Sigmoid colon (tissue), 7 donors: Measurements from ENCODE around the gene NLRC3. TPM values are rescaled to one million over a fixed set of nuclear protein-coding genes. Genes with fewer than 3 reads are reported as not detected.

ENCODE experiments used
- DNase-seq: peaks from one replicate; pipeline ENCODE4 v3.0.0-alpha.2; 2019
- H3K27ac ChIP-seq, 4 donors: fragments of 200-600 bp; sonication (generic); one replicate each; pipeline ENCODE4 v1.5.1; 2016 to 2019; ENCODE audit warnings: mild to moderate bottlenecking in 1 of 4
- H3K27me3 ChIP-seq, 3 donors: fragments of 200-600 bp; sonication (generic); one replicate each; pipeline ENCODE4 v1.5.1; 2019; ENCODE audit warnings: mild to moderate bottlenecking in 1 of 3
- H3K36me3 ChIP-seq, 4 donors: fragments of 200-600 bp; sonication (generic); one replicate each; pipeline ENCODE4 v1.5.1; 2016 to 2019
- H3K4me1 ChIP-seq, 4 donors: fragments of 200-600 bp; sonication (generic); one replicate each; pipeline ENCODE4 v1.5.1; 2017 to 2019
- H3K4me3 ChIP-seq, 4 donors: fragments of 200-600 bp; sonication (generic); one replicate each; pipeline ENCODE4 v1.5.1; 2017 to 2019; ENCODE audit warnings: mild to moderate bottlenecking in 2 of 4, moderate library complexity in 1 of 4
- H3K9me3 ChIP-seq, 4 donors: fragments of 200-600 bp in 3 of 4; sonication (generic) in 3 of 4; one replicate each; pipeline versions ENCODE4 v1.5.1 to v1.6.1; 2013 to 2019
- EP300 ChIP-seq, 4 donors: sonication (generic); formaldehyde crosslinking; IDR thresholded peaks; one replicate each; pipeline ENCODE4 v1.6.1; 2017; ENCODE audit warnings: antibody characterized with exemption in 4 of 4
- POLR2A ChIP-seq, 2 donors: fragments of 450-650 bp; IDR thresholded peaks; one replicate each; pipeline ENCODE4 v1.6.1; 2016; ENCODE audit warnings: antibody characterized with exemption in 2 of 2, mild to moderate bottlenecking in 2 of 2, moderate library complexity in 2 of 2
- POLR2AphosphoS5 ChIP-seq, 4 donors: sonication (generic); formaldehyde crosslinking; IDR thresholded peaks; one replicate each; pipeline ENCODE4 v1.6.1; 2017; ENCODE audit warnings: antibody characterized with exemption in 4 of 4
- WGBS, 2 donors: extraction: QIAGEN DNeasy Blood & Tissue Kit; methylation state at CpG; one replicate each; pipeline ENCODE4 v1.1.7; 2013; 5-methylcytosine and 5-hydroxymethylcytosine counted together
- intact Hi-C: fragments of 100-400 bp; cut with DNase I; formaldehyde crosslinking; loops from one replicate; pipeline ENCODE4 v1.15.1; 2023
- polyA plus RNA-seq, 3 donors: library from polyadenylated mRNA; stranded (reverse); fragments of 200-250 nt; gene quantifications; one replicate each; pipeline ENCODE4 v1.2.3, GENCODE V29; 2013
- total RNA-seq, 4 donors: library from RNA; depleted of rRNA; stranded (reverse); fragments of >200 nt; gene quantifications; one replicate each; pipeline ENCODE4 v1.1.0, GENCODE V29; 2016
- TF ChIP-seq, protein P1 (sequence below), 4 experiments: fragments of 450-650 bp in 3 of 4; fragments of 200-600 bp in 1 of 4; IDR thresholded peaks; one replicate each; pipeline ENCODE4 v1.5.1; 2016 to 2019; ENCODE audit warnings: antibody characterized with exemption in 4 of 4, mild to moderate bottlenecking in 3 of 4, moderate library complexity in 2 of 4
- donor health status: healthy with polysubstance abuse.
- donor health status: Bipolar disorder and iron deficiency.
- donor health status: healthy.

The NLRC3 gene
- total and polyA plus RNA-seq, 7 donors: under 0.01 to 7.0 (median 0.27) TPM; not detected in 2

DNA sequence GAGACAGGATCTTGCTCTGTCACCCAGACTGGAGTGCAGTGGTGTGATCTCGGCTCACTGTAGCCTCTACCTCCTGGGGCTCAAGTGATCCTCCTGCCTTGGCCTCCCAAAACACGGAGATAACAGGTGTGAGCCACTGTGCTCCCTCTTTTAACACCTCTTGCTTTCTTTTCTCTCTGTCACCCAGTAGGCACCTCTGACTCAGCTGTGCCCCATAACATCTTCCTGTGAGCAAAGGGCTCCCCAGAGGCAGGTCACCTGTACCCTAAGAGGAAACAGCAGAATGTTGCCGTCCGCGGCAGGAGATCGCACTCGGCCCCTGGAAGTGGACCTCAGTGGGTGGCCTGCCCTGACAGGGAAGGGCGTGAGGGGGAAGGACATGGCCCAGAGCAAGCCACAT is 918 bp upstream of the NLRC3 start:
- intact Hi-C loops: no loop called here
- 51 to 79% methylated on average over 8 of the region's 8 CpGs for WGBS, 2 donors
- H3K9me3 ChIP-seq: no peaks in the 10 kb centered on the region
- H3K4me3 ChIP-seq: no peak overlapping the region
- peaks cover 0 to 7% (median 0%) of the 10 kb centered on the region in 4 donors for H3K4me1 ChIP-seq
- TF ChIP-seq POLR2AphosphoS5 (IDR thresholded peaks at IDR 0.05): no peak
- TF ChIP-seq, protein P1, sequence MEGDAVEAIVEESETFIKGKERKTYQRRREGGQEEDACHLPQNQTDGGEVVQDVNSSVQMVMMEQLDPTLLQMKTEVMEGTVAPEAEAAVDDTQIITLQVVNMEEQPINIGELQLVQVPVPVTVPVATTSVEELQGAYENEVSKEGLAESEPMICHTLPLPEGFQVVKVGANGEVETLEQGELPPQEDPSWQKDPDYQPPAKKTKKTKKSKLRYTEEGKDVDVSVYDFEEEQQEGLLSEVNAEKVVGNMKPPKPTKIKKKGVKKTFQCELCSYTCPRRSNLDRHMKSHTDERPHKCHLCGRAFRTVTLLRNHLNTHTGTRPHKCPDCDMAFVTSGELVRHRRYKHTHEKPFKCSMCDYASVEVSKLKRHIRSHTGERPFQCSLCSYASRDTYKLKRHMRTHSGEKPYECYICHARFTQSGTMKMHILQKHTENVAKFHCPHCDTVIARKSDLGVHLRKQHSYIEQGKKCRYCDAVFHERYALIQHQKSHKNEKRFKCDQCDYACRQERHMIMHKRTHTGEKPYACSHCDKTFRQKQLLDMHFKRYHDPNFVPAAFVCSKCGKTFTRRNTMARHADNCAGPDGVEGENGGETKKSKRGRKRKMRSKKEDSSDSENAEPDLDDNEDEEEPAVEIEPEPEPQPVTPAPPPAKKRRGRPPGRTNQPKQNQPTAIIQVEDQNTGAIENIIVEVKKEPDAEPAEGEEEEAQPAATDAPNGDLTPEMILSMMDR (IDR thresholded peaks at IDR 0.05): no peak
- no peak for TF ChIP-seq EP300 (IDR thresholded peaks at IDR 0.05)
- no peak for TF ChIP-seq POLR2A (IDR thresholded peaks at IDR 0.05)
- no peak overlapping the region for H3K27ac ChIP-seq
- H3K27me3 ChIP-seq: peaks cover 6 to 34% (median 9%) of the 10 kb centered on the region in 3 donors
- DNase-seq: no peak
- peaks cover 0 to 11% (median 6%) of the 10 kb centered on the region in 4 donors for H3K36me3 ChIP-seq

DNA sequence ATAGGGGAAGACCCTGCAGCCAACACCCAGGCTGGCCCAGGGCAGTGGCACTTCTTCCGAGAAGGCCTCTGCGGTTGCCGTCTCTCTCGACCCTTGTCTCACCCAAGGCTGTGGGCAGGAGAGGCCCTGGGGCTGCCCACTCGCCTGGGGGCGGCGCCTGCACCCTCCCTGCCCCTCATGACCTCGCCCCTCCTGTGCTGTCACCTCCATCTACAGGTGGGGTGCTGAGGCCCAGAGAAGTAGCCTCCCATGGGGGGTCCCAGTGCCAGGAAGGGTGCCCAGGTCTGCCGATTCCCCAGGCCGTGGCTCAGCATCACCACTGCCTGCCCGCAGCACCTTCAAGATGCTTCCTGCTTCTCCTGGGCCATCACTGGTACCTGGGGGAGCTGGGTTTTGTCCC is 992 bp downstream of the NLRC3 start:
- Histone ChIP-seq H3K36me3 (no peaks in the 10 kb centered on the region), H3K9me3 (no peaks in the 10 kb centered on the region), H3K27me3 (peaks cover 6 to 34% (median 9%) of the 10 kb centered on the region in 3 donors), H3K4me1 (peaks cover 0 to 7% (median 0%) of the 10 kb centered on the region in 4 donors), H3K4me3 (no peak overlapping the region), H3K27ac (no peak overlapping the region)
- intact Hi-C loops: no loop called here
- DNase-seq: no peak
- TF ChIP-seq POLR2A (IDR thresholded peaks at IDR 0.05): no peak
- no peak for TF ChIP-seq EP300 (IDR thresholded peaks at IDR 0.05)
- no peak for TF ChIP-seq POLR2AphosphoS5 (IDR thresholded peaks at IDR 0.05)
- TF ChIP-seq, protein P1 (IDR thresholded peaks at IDR 0.05): no peak
- WGBS, 2 donors: 58 to 78% methylated on average over 11 of the region's 11 CpGs

DNA sequence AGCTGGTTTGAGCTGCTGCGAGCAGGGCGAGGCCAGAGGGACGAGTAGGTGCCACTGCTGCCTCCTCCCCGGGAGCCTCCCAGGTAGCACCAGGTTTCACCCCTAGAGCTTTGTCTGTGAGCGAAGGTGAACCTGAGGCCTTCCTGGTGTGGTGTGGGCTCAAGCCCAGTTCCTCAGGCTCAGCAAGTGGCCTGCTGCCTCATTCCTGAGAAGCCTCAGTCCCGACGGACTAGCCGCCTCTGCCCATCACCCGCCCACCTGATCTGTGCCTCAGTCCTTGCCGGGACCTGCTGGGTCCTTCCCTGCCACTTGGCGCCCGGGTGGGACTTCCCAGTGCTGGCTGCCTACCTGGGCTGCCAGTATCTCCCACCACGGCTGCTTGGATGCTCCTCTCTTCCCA is 1.7 kb downstream of the NLRC3 start:
- no peaks in the 10 kb centered on the region for H3K36me3 ChIP-seq
- H3K9me3 ChIP-seq: peaks cover 0 to 4% (median 2%) of the 10 kb centered on the region in 4 donors
- intact Hi-C loops: no loop called here
- H3K27ac ChIP-seq: no peak overlapping the region
- no peak overlapping the region for H3K4me3 ChIP-seq
- 73 to 78% methylated on average over 13 of the region's 13 CpGs for WGBS, 2 donors
- H3K27me3 ChIP-seq: peaks cover 6 to 30% (median 9%) of the 10 kb centered on the region in 3 donors
- no peak for TF ChIP-seq POLR2AphosphoS5 (IDR thresholded peaks at IDR 0.05)
- no peak for TF ChIP-seq POLR2A (IDR thresholded peaks at IDR 0.05)
- no peak for TF ChIP-seq EP300 (IDR thresholded peaks at IDR 0.05)
- TF ChIP-seq, protein P1 (IDR thresholded peaks at IDR 0.05): no peak
- no peak for DNase-seq
- peaks cover 0 to 7% (median 0%) of the 10 kb centered on the region in 4 donors for H3K4me1 ChIP-seq

DNA sequence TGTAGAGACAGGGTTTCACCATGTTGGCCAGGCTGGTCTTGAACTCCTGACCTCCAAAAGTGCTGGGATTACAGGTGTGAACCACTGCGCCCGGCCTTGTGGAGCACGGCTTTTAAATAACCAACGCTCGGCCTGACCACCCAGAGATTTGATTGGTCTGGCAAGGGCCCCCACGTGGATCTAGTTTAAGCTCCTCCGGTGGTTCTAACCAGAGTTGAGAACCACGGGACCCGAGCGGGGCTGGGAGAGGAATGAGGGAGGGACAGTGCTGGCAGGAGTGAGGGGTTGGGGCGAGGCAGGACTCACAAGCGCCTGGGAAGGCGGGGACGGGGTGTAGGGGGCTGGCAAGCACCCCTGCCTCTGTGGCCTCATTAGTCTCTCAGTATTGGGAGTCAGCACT is 3.0 kb downstream of the NLRC3 start:
- Histone ChIP-seq H3K36me3 (no peaks in the 10 kb centered on the region), H3K4me3 (no peak overlapping the region), H3K4me1 (peaks cover 0 to 6% (median 0%) of the 10 kb centered on the region in 4 donors), H3K9me3 (peaks cover 2 to 5% (median 5%) of the 10 kb centered on the region in 4 donors), H3K27ac (no peak overlapping the region), H3K27me3 (peaks cover 6 to 26% (median 9%) of the 10 kb centered on the region in 3 donors)
- 85 to 92% methylated on average over 14 of the region's 14 CpGs for WGBS, 2 donors
- TF ChIP-seq, protein P1 (IDR thresholded peaks at IDR 0.05): no peak
- TF ChIP-seq POLR2AphosphoS5 (IDR thresholded peaks at IDR 0.05): no peak
- TF ChIP-seq EP300 (IDR thresholded peaks at IDR 0.05): no peak
- TF ChIP-seq POLR2A (IDR thresholded peaks at IDR 0.05): no peak
- DNase-seq: no peak
- intact Hi-C loops: no loop called here
